Osteoblast (primary cell): ENCODE data around the gene WDR18. TPM values are rescaled to one million over a fixed set of nuclear protein-coding genes. Genes with fewer than 3 reads are reported as not detected.

Experiments
- DNase-seq: peaks from one replicate; pipeline ENCODE4 v3.0.0; 2011; ENCODE audit warnings: low spot score, mixed read lengths; ENCODE audit not compliant: insufficient read length; ENCODE audit errors: missing footprints
- H2AFZ ChIP-seq: 2 replicates; pipeline ENCODE4 v1.6.0; 2011; ENCODE audit warnings: mild to moderate bottlenecking, low read length
- H3K27ac ChIP-seq: 2 replicates; pipeline ENCODE4 v1.5.1; 2011; ENCODE audit warnings: mild to moderate bottlenecking, low read depth, low read length, moderate library complexity
- H3K27me3 ChIP-seq: 2 replicates; pipeline ENCODE4 v1.6.0; 2012; ENCODE audit warnings: mild to moderate bottlenecking, control low read depth, inconsistent platforms, low read length, moderate library complexity; ENCODE audit not compliant: insufficient read depth
- H3K36me3 ChIP-seq: 2 replicates; pipeline ENCODE4 v1.5.1; 2011; ENCODE audit warnings: mild to moderate bottlenecking, low read length, control low read depth, moderate library complexity; ENCODE audit not compliant: insufficient read depth
- H3K4me1 ChIP-seq: 2 replicates; pipeline ENCODE4 v1.5.1; 2011; ENCODE audit warnings: mild to moderate bottlenecking, low read length, control low read depth, moderate library complexity; ENCODE audit not compliant: insufficient read depth
- H3K4me2 ChIP-seq: 2 replicates; pipeline ENCODE4 v1.6.0; 2011; ENCODE audit warnings: mild to moderate bottlenecking, low read length; ENCODE audit not compliant: insufficient read depth
- H3K4me3 ChIP-seq: fragments of 200-600 bp; sonication (generic); 3 replicates; pipeline ENCODE4 v1.5.1; 2012; ENCODE audit warnings: mild to moderate bottlenecking, low read length, inconsistent platforms; ENCODE audit not compliant: insufficient read depth
- H3K79me2 ChIP-seq: 2 replicates; pipeline ENCODE4 v1.6.0; 2012; ENCODE audit warnings: mild to moderate bottlenecking, low read length, control low read depth, inconsistent platforms; ENCODE audit not compliant: insufficient read depth
- H3K9me3 ChIP-seq: 2 replicates; pipeline ENCODE4 v1.5.1; 2011; ENCODE audit warnings: low read depth, low read length, control low read depth
- H4K20me1 ChIP-seq: 2 replicates; pipeline ENCODE4 v1.6.0; 2012; ENCODE audit warnings: mild to moderate bottlenecking, low read length, control low read depth; ENCODE audit not compliant: insufficient read depth
- CTCF ChIP-seq: IDR thresholded peaks from 2 replicates; pipeline ENCODE4 v1.5.1; 2011; ENCODE audit warnings: mild to moderate bottlenecking, low read depth, low read length, moderate library complexity; ENCODE audit errors: extremely low read depth
- total RNA-seq: library from RNA; depleted of rRNA; stranded (reverse); fragments of >200 nt; gene quantifications from 2 replicates; pipeline ENCODE4 v1.2.3, GENCODE V29; 2012

Gene WDR18
- total RNA-seq, 1 donor: 45.6 TPM

DNA sequence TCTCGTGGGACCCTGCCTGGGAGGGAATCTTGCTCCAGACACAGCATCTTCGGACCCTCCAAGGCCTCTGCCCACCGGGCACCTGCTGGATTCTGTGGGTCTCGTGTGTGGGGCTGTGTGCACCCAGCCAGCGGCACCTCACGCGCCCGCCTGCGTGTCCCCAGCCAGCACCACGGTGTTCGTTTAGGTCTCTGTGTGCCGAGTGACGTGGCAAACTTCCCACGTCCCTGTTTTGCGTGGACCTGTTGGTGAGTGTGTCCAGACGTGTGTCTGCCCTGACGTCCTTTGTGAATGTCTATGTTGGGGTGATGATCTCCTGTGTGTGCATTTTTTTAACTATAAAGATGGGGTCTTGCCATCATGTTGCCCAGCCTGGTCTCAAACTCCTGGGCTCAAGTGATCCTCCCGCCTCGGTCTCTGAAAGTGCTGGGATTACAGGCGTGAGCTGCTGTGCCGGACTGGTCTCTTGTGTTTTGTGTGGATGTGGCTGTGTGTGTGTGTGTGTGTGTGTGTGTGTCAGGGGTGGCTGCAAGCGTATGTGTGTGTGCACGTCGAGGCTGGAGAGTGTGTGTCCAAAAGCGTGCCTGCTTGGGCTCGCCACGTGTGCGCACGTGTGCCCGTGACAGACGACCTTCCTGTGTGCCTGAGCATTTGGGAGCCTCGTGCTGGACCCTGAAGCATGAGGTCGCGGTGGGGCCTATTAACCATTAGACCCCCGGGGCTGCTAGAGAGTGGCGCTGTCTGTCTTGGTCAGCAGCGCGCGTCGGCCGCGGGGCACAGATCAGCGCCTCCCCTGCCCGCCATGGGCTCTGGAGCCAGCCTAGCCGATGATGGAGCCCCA is 42.6 kb upstream of the WDR18 start:
- H3K9me3 ChIP-seq: no peaks in the 10 kb centered on the region
- peaks cover 44% of the 10 kb centered on the region for H4K20me1 ChIP-seq
- peaks cover 12% of the 10 kb centered on the region for H3K4me1 ChIP-seq
- peak overlapping the region; percentile 35 for H2AFZ ChIP-seq
- peak overlapping the region; percentile 72 for H3K27ac ChIP-seq
- TF ChIP-seq CTCF: no peak
- H3K4me2 ChIP-seq: peak overlapping the region; percentile 79
- H3K27me3 ChIP-seq: no peaks in the 10 kb centered on the region
- H3K4me3 ChIP-seq: peak overlapping the region; percentile 67
- peaks cover 59% of the 10 kb centered on the region for H3K79me2 ChIP-seq
- H3K36me3 ChIP-seq: peaks cover 2% of the 10 kb centered on the region
- DNase-seq: no peak

GRCh38 chr19:942133-942645 is 42.0 kb upstream of the WDR18 start:
- TF ChIP-seq CTCF: no peak
- DNase-seq: no peak
- no peak overlapping the region for H2AFZ ChIP-seq
- H3K36me3 ChIP-seq: peaks cover 2% of the 10 kb centered on the region
- H3K9me3 ChIP-seq: no peaks in the 10 kb centered on the region
- no peaks in the 10 kb centered on the region for H3K27me3 ChIP-seq
- H3K4me2 ChIP-seq: no peak overlapping the region
- H3K4me1 ChIP-seq: peaks cover 12% of the 10 kb centered on the region
- no peak overlapping the region for H3K27ac ChIP-seq
- peaks cover 57% of the 10 kb centered on the region for H3K79me2 ChIP-seq
- H3K4me3 ChIP-seq: no peak overlapping the region
- peaks cover 44% of the 10 kb centered on the region for H4K20me1 ChIP-seq

DNA sequence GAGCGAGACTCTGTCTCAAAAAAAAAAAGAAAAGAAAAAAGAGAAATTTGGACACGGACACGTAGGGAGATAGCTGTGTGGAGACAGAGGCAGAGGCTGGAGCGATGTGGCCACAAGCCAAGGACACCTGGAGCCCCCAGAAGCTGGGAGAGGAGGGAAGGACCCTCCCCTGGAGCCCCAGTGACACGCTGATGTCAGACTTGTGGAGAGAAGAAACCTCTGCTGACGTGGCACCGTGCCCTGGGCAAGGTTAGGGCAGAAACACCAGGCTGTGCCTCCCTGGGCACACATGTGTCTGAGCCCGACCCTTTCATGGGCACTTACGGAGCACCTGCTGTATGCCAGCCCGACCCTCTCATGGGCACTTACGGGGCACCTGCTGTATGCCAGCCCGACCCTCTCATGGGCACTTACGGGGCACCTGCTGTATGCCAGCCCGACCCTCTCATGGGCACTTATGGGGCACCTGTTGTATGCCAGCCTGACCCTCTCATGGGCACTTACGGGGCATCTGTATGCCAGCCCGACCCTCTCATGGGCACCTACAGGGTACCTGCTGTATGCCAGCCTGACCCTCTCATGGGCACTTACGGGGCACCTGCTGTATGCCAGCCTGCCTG is 40.5 kb upstream of the WDR18 start:
- H3K4me1 ChIP-seq: peaks cover 12% of the 10 kb centered on the region
- H3K79me2 ChIP-seq: peaks cover 50% of the 10 kb centered on the region
- peaks cover 41% of the 10 kb centered on the region for H4K20me1 ChIP-seq

More for the DNA sequence above, 40.5 kb upstream of the WDR18 start:
- no peak for DNase-seq
- no peak overlapping the region for H3K27ac ChIP-seq
- no peak for TF ChIP-seq CTCF
- no peak overlapping the region for H3K4me3 ChIP-seq
- H3K36me3 ChIP-seq: peaks cover 2% of the 10 kb centered on the region
- H2AFZ ChIP-seq: no peak overlapping the region
- H3K27me3 ChIP-seq: no peaks in the 10 kb centered on the region
- H3K9me3 ChIP-seq: no peaks in the 10 kb centered on the region
- H3K4me2 ChIP-seq: no peak overlapping the region
